SK-N-MC (cell line): ENCODE measurements around the gene LINC00237.
A peak's percentile ranks its signal among the peaks of the same experiment; 100 is the strongest.

Source experiments
- EZH2 ChIP-seq: fragments of 200-600 bp; sonication (generic); IDR thresholded peaks from one replicate; pipeline ENCODE4 v1.6.1; 2017; ENCODE audit warnings: antibody characterized with exemption
- FOXP2 ChIP-seq: optimal IDR thresholded peaks from 2 replicates; pipeline ENCODE3; 2011; ENCODE audit warnings: mild to moderate bottlenecking, moderate library complexity; ENCODE audit not compliant: insufficient read depth; ENCODE audit errors: extremely low read length, control extremely low read depth
- POLR2AphosphoS5 ChIP-seq: IDR thresholded peaks from 2 replicates; pipeline ENCODE4 v1.6.1; 2012; ENCODE audit warnings: mild to moderate bottlenecking, low read depth, low read length, borderline replicate concordance

GRCh38 chr20:21125072-21125848 is 19.1 kb upstream of the LINC00237 start:
- peak; percentile 71; the same call in 1 of the 2 replicates for TF ChIP-seq POLR2AphosphoS5
- no peak for TF ChIP-seq EZH2
- no peak for TF ChIP-seq FOXP2
